ENCODE results near the gene CTDSPL. TPM values are rescaled to one million over a fixed set of nuclear protein-coding genes. Genes with fewer than 3 reads are reported as not detected.
A peak's percentile ranks its signal among the peaks of the same experiment; 100 is the strongest.

The CTDSPL gene
- polyA plus RNA-seq, 3 donors from 2014 or later, result 0.87 TPM; not detected in 2

DNA sequence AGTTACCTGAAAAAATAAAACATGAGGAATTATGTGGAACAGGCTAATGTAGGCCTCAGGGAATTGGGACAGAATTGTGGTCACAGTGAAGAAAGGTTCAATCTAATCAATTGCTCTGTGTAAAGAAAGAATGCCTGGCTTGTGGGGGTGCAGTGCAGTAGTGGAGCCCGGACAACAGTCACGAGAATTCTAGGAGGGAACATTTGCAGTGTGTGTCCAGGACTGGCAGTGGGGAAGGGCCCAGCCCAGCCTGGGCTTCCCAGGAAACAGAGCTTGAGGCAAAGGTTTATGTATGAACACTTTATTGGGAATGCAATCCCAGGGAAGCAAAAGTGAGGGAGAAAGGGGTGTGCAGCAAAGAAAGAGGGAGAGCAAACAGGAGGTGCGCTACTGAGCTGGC lies 29.2 kb upstream of the CTDSPL start:
- Mint-ChIP-seq H3K4me1 (no peaks in the 10 kb centered on the region), H3K4me3 (no peak overlapping the region), H3K27ac (no peak overlapping the region), H3K36me3 (no peaks in the 10 kb centered on the region), H3K27me3 (ENCODE audit: low read depth in 3 of 3) (peaks cover 0 to 6% (median 3%) of the 10 kb centered on the region in 3 donors), H3K9me3 (no peaks in the 10 kb centered on the region)
- DNase-seq, result no peak

DNA sequence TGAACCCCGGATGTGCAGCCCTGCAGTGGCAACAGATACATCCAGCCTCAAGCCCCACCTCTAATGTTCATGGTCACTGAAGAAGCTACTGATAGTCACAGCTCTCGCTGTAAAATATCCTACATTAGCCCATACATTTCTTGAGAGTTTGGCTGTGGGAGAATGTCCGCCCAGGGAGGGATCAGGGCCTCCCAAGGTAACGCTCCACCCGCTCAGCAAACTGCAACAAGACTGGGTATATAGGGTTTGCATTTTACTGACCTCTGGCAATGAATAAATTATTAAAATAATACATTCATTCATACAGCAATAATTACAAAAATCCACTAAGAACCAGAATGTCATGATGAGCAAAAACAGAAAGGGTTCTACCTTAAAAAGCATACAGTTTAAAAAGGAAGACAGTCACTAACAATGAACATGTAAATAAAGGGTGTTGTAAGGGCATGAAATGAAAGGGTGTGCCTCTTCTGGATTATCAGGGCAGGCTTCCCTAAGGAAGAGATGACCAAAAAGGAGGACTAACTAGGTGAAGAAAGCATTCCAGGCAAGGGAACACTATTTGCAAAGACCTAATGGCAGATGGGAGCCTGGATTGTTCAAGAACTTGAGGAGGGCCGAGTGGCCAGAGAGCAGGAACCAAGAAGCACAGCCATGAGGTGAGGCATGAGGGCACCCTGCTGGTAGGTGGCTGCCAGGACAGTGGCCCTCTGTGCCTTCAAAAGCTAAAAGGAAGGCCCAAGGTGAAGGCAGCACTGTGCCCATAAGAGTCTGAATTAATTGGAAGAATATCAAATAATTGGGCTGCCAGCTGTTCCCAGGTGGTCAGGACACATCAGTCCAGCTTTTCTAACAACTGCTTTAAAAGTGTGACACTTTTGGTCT lies 28.1 kb upstream of the CTDSPL start:
- no peaks in the 10 kb centered on the region for H3K36me3 Mint-ChIP-seq
- DNase-seq, result no peak
- no peak overlapping the region for H3K27ac Mint-ChIP-seq
- no peak overlapping the region for H3K4me3 Mint-ChIP-seq
- H3K27me3 Mint-ChIP-seq (ENCODE audit: low read depth in 3 of 3), result peaks cover 0 to 6% (median 3%) of the 10 kb centered on the region in 3 donors
- no peaks in the 10 kb centered on the region for H3K4me1 Mint-ChIP-seq
- no peaks in the 10 kb centered on the region for H3K9me3 Mint-ChIP-seq

DNA sequence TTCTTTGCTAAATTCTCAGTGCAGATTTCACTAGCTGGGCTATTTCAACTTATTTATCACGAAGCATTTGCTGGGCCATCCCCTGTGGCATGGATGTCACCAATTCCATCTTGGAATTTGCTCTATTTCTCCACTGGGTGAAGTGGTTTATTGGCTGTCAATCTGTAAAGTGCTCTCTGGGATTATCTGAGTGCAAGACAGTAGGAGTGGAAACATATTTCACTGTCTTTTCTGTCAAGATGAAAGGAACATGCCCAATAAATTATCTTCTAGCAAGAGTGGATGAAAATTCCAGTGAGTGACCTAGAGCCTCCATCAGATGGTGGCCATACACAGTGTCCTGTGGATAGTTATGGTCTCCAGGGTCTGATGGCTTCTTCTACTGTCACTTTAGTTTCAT lies 25.1 kb upstream of the CTDSPL start:
- Mint-ChIP-seq H3K4me3 (no peak overlapping the region), H3K4me1 (no peaks in the 10 kb centered on the region), H3K27ac (no peak overlapping the region), H3K9me3 (no peaks in the 10 kb centered on the region), H3K36me3 (no peaks in the 10 kb centered on the region), H3K27me3 (ENCODE audit: low read depth in 3 of 3) (peaks cover 2 to 6% (median 4%) of the 10 kb centered on the region in 3 donors)
- DNase-seq, result no peak

DNA sequence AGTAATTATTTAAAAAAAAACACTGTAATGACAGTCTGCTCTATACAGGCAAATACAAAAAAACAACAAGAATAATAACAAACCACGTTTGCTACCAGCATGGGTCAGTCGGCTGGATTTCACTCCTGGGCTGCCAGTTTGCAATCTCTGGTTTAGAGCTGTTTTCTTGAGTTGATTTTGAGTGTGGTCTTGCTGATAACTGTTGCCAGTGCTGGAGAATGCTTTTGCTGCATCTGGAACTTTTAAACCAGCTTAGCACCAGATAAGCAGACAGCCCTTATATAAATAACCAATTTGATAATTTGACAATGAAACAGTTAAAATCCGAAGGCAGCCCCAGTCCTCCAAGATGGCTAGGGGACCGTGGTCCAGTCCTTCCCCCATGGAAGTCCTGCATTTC lies 14.0 kb upstream of the CTDSPL start:
- H3K27me3 Mint-ChIP-seq (ENCODE audit: low read depth in 3 of 3), result peaks cover 0 to 2% (median 2%) of the 10 kb centered on the region in 3 donors
- no peak for DNase-seq
- no peak overlapping the region for H3K27ac Mint-ChIP-seq
- no peak overlapping the region for H3K4me3 Mint-ChIP-seq
- peaks cover 0 to 1% (median 0%) of the 10 kb centered on the region in 6 donors for H3K9me3 Mint-ChIP-seq
- H3K4me1 Mint-ChIP-seq, result no peaks in the 10 kb centered on the region
- no peaks in the 10 kb centered on the region for H3K36me3 Mint-ChIP-seq

DNA sequence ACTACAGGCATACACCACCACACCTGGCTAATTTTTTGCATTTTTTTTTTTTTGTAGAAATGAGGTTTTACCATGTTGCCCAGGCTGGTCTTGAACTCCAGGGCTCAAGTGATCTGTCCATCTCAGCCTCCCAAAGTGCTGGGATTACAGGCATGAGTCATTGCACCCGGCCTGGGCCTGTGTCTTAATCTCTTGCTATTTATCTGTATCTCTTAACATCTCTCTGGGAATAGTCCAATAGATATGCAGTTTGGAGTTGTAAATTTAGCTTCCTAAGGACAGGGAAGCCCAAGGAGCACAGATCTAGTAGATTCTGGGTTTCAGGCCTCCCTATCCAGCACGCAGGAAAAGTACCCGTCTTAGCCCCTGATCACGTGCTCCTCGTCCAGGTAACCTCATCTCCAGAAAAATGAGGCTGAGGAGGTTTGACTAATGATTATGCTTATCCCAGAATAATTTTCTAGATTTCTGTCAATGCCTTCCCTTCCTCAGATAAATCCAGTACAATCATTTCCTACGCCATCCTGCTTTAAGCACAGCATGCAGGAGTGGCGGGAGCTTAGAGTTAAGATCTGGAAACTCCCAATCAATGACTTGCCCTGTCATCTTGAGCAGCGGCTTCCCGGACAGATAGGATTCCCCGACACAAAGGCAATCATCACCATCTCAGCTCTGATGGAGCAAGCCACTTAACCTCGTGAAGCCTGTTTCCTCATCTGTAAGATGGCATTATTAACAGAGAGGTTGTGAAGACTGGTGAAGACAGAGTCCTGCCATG lies 12.3 kb upstream of the CTDSPL start:
- DNase-seq, result no peak
- Mint-ChIP-seq H3K27ac (no peak overlapping the region), H3K36me3 (no peaks in the 10 kb centered on the region), H3K27me3 (ENCODE audit: low read depth in 3 of 3) (peaks cover 0 to 3% (median 2%) of the 10 kb centered on the region in 3 donors), H3K4me1 (no peaks in the 10 kb centered on the region), H3K9me3 (no peaks in the 10 kb centered on the region), H3K4me3 (no peak overlapping the region)

DNA sequence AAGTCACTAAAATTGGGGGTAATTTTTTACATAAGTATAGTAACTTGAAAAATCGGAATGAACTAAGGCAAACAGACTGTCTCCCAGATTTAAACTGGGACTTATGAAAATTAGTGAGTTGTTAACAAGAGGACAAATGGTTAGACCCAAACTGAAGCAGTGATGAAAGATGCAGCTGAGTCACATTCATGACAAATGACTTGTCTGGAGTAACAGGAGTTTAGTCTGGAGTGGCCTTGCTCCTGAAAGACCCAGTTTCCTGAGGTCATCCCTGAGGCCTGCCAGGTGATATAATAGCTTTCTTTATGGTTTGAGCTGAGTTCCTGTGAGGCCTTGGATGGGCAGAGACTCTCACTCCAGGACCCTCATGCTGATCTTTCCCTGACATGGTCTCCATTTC lies 9.6 kb upstream of the CTDSPL start:
- no peak for DNase-seq
- H3K4me3 Mint-ChIP-seq, result no peak overlapping the region
- no peaks in the 10 kb centered on the region for H3K36me3 Mint-ChIP-seq
- H3K27me3 Mint-ChIP-seq (ENCODE audit: low read depth in 3 of 3), result peaks cover 3 to 8% (median 6%) of the 10 kb centered on the region in 3 donors
- H3K9me3 Mint-ChIP-seq, result no peaks in the 10 kb centered on the region
- no peaks in the 10 kb centered on the region for H3K4me1 Mint-ChIP-seq
- H3K27ac Mint-ChIP-seq, result no peak overlapping the region

DNA sequence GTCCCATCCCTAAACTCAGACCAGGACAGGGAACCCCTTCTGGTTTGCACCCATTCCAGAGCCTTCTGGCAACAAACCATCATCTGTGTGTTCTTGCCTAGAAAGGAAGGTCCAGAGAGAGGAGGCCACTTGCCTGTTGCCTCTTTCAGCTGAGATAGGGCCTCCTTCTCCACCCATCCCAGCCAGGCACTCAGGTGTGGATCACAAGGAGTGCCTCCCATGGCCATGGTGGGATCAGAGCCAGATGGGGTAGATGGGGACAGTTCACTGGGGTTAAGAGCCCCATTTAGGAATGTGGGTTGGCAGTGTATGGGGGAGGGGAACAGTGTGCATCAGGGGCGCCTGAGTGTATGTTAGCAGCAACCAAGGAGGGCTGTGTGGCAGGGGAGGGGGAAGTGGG lies 8.9 kb upstream of the CTDSPL start:
- H3K4me3 Mint-ChIP-seq, result no peak overlapping the region
- no peak overlapping the region for H3K27ac Mint-ChIP-seq
- no peaks in the 10 kb centered on the region for H3K36me3 Mint-ChIP-seq
- DNase-seq, result no peak
- peaks cover 3 to 8% (median 6%) of the 10 kb centered on the region in 3 donors for H3K27me3 Mint-ChIP-seq (ENCODE audit: low read depth in 3 of 3)
- H3K4me1 Mint-ChIP-seq, result no peaks in the 10 kb centered on the region
- no peaks in the 10 kb centered on the region for H3K9me3 Mint-ChIP-seq

DNA sequence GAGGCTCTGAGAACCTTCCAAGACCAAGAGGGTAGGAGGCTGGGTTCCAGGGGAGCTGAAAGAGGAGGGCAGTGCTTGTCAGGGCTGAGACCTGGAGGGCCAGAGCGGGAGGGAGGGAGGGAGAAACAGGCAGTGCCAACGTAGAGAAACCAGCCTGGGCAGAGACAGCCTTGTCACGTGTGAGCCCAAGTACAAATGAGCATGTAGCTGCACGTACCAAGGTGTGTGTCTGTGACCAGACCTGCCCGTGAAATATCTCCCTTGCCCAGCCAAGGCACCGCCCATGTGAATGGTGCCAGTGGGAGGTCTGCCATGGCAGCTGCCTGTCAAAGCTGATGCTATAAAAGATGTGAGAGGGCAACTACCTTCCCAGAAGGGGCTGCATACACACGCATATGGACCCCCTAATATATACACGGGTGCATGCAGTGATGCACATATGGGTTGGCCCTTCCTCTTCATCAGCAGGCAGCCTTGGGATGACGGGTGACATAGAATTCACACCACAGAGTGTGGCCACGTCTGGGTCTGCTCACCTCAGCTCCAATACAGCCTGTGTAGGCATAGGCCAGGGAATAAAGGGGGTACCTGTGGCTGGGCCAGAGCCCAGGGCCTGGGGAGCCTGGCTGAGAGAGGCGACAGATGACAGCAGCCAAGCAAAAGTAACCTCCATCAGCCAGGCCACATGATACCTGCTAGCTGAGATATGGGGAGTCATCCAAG lies 7.8 kb upstream of the CTDSPL start:
- no peak for DNase-seq
- Mint-ChIP-seq H3K9me3 (no peaks in the 10 kb centered on the region), H3K4me3 (no peak overlapping the region), H3K36me3 (no peaks in the 10 kb centered on the region), H3K27ac (no peak overlapping the region), H3K4me1 (no peaks in the 10 kb centered on the region), H3K27me3 (ENCODE audit: low read depth in 3 of 3) (peaks cover 3 to 8% (median 6%) of the 10 kb centered on the region in 3 donors)

DNA sequence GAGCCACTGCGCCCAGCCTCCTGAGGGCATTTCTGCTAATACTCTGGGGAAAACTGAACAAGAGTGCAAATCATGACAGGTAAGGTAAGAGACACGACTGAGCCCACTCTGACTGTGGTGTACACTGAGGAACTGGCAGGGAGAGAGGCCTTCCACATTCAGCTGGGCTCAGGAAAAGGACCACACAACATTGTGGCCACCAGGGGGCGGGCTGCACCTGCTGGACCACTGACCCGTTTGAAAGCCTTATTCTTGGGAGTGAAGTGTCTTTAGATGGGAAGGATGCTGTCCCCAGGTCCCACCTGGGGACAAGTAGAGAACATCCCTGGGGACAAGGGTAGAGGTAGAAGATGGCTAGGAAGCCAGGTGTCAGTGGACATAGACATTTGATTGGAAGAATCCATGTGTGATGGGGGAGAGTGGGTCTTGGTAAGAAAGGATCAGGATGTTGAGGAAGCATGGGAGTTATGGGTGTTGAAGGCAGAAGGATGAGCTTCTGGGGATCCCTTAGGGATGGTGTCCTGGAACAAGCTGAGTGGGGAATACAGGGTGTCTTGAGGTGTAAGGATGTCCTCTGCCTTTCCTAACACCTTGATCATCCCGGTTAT lies 6.2 kb upstream of the CTDSPL start:
- H3K36me3 Mint-ChIP-seq, result no peaks in the 10 kb centered on the region
- no peak overlapping the region for H3K4me3 Mint-ChIP-seq
- peaks cover 7 to 8% (median 8%) of the 10 kb centered on the region in 3 donors for H3K27me3 Mint-ChIP-seq (ENCODE audit: low read depth in 3 of 3)
- DNase-seq, result peak; percentile 53 to 65 (median 58)
- peaks cover 5 to 7% of the 10 kb centered on the region in 2 donors for H3K4me1 Mint-ChIP-seq
- no peak overlapping the region for H3K27ac Mint-ChIP-seq
- no peaks in the 10 kb centered on the region for H3K9me3 Mint-ChIP-seq

DNA sequence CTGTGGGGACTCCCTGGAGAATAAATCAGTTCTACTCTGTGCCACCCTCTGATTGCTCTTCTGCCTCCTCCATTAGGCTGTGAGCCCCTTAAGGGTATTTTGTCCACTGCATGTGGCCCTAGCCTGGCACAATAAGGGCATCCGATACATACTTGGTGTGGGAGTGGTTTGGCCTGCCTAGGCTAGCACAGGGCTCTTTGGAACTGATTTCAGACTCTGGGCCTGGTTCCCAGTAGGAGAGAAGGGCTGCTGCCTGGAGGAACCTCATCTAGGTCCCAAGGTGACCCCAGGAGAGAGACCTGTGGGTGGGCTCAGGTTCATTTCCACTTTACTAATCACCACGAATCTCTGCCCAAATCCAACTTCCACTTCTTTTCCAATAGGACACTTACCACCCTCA lies 5.3 kb upstream of the CTDSPL start:
- H3K36me3 Mint-ChIP-seq, result no peaks in the 10 kb centered on the region
- no peak overlapping the region for H3K27ac Mint-ChIP-seq
- H3K27me3 Mint-ChIP-seq (ENCODE audit: low read depth in 3 of 3), result peaks cover 6 to 14% (median 7%) of the 10 kb centered on the region in 3 donors
- no peak overlapping the region for H3K4me3 Mint-ChIP-seq
- peaks cover 13 to 14% of the 10 kb centered on the region in 2 donors for H3K4me1 Mint-ChIP-seq
- no peaks in the 10 kb centered on the region for H3K9me3 Mint-ChIP-seq
- DNase-seq, result no peak

DNA sequence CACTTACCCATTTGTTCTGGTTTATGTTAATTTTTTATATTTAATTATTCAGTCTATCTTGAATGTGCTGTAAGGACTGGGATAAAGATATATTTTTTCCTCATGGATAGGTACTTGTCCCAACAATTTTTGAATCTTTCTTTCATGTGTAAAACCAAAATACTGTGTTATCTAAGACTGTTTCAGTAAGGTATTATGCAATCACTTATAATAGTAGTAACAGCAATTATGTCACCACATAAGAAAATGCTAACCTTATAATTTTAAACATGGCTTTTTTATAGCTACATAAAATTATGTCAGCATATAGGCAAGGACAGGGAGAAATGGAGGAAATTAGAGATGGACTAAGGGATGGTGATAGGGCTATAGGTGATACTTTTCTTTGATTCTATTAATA lies 2.9 kb upstream of the CTDSPL start:
- DNase-seq, result no peak
- H3K4me1 Mint-ChIP-seq, result peaks cover 19 to 20% of the 10 kb centered on the region in 2 donors
- no peaks in the 10 kb centered on the region for H3K36me3 Mint-ChIP-seq
- no peaks in the 10 kb centered on the region for H3K9me3 Mint-ChIP-seq
- peak overlapping the region in 2 of 5 donors; percentile 5 to 33 for H3K4me3 Mint-ChIP-seq
- peaks cover 6 to 21% (median 6%) of the 10 kb centered on the region in 3 donors for H3K27me3 Mint-ChIP-seq (ENCODE audit: low read depth in 3 of 3)
- H3K27ac Mint-ChIP-seq, result no peak overlapping the region

DNA sequence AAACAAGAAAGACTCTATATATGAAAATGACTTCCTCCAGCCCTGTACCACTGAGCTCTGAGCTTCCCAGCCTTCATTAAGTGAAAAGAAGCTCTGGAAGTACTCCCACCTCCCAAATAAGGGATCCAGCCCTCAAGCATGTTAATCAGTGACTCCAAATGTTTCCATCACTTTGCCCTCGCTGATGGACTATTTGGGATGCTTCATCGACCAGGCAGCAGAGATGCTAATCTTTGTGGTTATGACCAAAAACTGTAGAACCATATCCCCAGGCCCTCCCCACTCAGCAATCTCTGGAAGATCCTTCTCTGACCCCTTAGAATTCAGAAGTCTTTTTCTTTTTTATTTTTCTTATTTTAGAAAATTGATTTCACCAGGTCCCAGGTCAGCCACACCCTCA lies 2.3 kb upstream of the CTDSPL start:
- no peak overlapping the region for H3K27ac Mint-ChIP-seq
- peak overlapping the region in 2 of 5 donors; percentile 15 to 33 for H3K4me3 Mint-ChIP-seq

DNA sequence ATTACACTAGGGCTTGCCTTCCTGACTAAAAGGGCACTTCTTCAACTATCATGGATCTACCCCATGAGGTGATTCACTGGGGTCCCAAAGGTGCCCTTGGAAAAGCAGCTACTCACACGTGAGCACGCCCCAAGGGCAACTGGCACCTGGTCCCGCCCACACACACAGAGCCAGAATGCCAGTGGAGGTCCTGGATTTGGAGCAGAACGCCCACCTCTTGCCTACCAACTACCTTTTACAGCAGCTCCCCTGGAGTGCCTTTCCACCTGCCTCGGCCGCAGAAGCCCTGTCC lies 1.8 kb upstream of the CTDSPL start:
- no peaks in the 10 kb centered on the region for H3K36me3 Mint-ChIP-seq
- H3K27me3 Mint-ChIP-seq (ENCODE audit: low read depth in 3 of 3), result peaks cover 6 to 26% (median 8%) of the 10 kb centered on the region in 3 donors
- no peak for DNase-seq
- H3K4me3 Mint-ChIP-seq, result peak overlapping the region; percentile 15 to 91 (median 87)
- no peaks in the 10 kb centered on the region for H3K9me3 Mint-ChIP-seq
- H3K4me1 Mint-ChIP-seq, result peaks cover 19 to 20% of the 10 kb centered on the region in 2 donors
- no peak overlapping the region for H3K27ac Mint-ChIP-seq

More for the DNA sequence above, 2.3 kb upstream of the CTDSPL start:
- H3K9me3 Mint-ChIP-seq, result no peaks in the 10 kb centered on the region
- peaks cover 19 to 20% of the 10 kb centered on the region in 2 donors for H3K4me1 Mint-ChIP-seq
- no peaks in the 10 kb centered on the region for H3K36me3 Mint-ChIP-seq
- H3K27me3 Mint-ChIP-seq (ENCODE audit: low read depth in 3 of 3), result peaks cover 6 to 25% (median 8%) of the 10 kb centered on the region in 3 donors
- DNase-seq, result no peak
